ENCODE measurements around the gene NIPAL4.
"Not testable (repeated sequence)": the region's sequence is repeated elsewhere in the genome, so short reads cannot be mapped to it uniquely, and the experiment has no call there.

NIPAL4 gene

GRCh38 chr5:157463621-157464518 lies 3.9 kb downstream of the NIPAL4 start:
- peak; percentile 74 for DNase-seq (ENCODE audit: low read depth)

GRCh38 chr5:157464519-157465171 lies 4.6 kb downstream of the NIPAL4 start:
- peak; percentile 95 for DNase-seq (ENCODE audit: low read depth)

- no peak for DNase-seq (ENCODE audit: low read depth)
These were observed 8.4 kb downstream of the NIPAL4 start for GRCh38 chr5:157468293-157468965.

- no peak for DNase-seq (ENCODE audit: low read depth)
These were observed 9.1 kb downstream of the NIPAL4 start for GRCh38 chr5:157469073-157469472.

GRCh38 chr5:157469687-157470086 lies 9.7 kb downstream of the NIPAL4 start:
- DNase-seq (ENCODE audit: low read depth), result no peak

- DNase-seq (ENCODE audit: low read depth), result no peak
These were observed 10.6 kb downstream of the NIPAL4 start for GRCh38 chr5:157470631-157471030.

- DNase-seq (ENCODE audit: low read depth), result peak; percentile 41
These were observed 11.7 kb downstream of the NIPAL4 start for GRCh38 chr5:157471709-157472108.

GRCh38 chr5:157473383-157474320 lies 13.6 kb downstream of the NIPAL4 start:
- DNase-seq (ENCODE audit: low read depth), result peak; percentile 52

- no peak for DNase-seq (ENCODE audit: low read depth)
These were observed 15.4 kb downstream of the NIPAL4 start for GRCh38 chr5:157475432-157475831.

GRCh38 chr5:157476702-157477408 lies 16.8 kb downstream of the NIPAL4 start:
- peak; percentile 70 for DNase-seq (ENCODE audit: low read depth)

GRCh38 chr5:157477814-157478494 lies 17.9 kb downstream of the NIPAL4 start:
- DNase-seq (ENCODE audit: low read depth), result no peak

- DNase-seq (ENCODE audit: low read depth), result no peak
These were observed 18.7 kb downstream of the NIPAL4 start for GRCh38 chr5:157478726-157479125.

- DNase-seq (ENCODE audit: low read depth), result peak; percentile 22
These were observed 19.2 kb downstream of the NIPAL4 start for GRCh38 chr5:157479166-157479565.

- no peak for DNase-seq (ENCODE audit: low read depth)
These were observed 19.8 kb downstream of the NIPAL4 start for GRCh38 chr5:157479612-157480510.

- no peak for DNase-seq (ENCODE audit: low read depth)
These were observed 21.3 kb downstream of the NIPAL4 start for GRCh38 chr5:157481265-157481664.

- no peak for DNase-seq (ENCODE audit: low read depth)
These were observed 21.7 kb downstream of the NIPAL4 start for GRCh38 chr5:157481666-157482065.

- not testable (repeated sequence) for DNase-seq (ENCODE audit: low read depth)
These were observed 22.7 kb downstream of the NIPAL4 start for GRCh38 chr5:157482702-157483101.

GRCh38 chr5:157484768-157485167 lies 24.8 kb downstream of the NIPAL4 start:
- peak; percentile 45 for DNase-seq (ENCODE audit: low read depth)

GRCh38 chr5:157485340-157485739 lies 25.3 kb downstream of the NIPAL4 start:
- DNase-seq (ENCODE audit: low read depth), result no peak

Measured in iris pigment epithelial cell (primary cell).